ENCODE results near the gene ARID1B.
A peak's percentile ranks its signal among the peaks of the same experiment; 100 is the strongest.

Gene ARID1B

DNA sequence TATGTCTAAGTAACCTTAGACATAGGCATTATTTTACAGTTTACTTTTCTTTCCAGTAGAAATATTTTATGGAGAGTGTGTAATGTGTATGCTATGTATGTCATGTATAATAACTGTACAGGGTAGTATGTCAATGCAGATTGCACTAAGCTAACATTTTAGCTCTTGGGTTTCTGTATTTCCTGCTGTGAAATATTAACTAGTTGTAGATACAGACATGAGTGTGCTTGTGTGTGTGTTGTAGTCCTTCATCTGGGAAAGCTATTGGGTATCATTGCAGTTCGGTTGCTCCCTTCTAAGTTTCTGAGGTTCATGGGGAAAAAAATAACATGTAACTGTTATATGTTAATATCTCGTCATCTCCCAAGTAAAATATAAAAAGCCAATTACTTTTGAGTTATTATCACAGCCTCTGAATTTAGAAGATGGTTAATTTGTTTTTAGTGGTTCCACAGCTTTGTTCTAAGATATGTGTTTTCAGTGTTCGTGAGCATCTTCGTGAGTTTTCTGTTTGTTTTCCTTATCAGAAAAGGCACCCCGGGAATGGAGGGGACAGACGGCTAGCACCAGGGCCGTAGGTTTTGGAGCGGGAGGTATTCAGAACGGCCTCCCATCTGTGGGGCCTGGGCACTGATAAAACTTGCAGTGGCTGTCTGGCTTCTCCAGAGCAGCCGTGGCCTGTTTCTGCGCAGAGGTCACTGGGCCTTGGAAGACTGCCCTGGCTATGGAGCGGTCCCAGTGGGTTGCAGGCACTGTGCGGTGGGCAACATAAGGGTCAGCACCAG, 215.0 kb downstream of the ARID1B start:
- no peak overlapping the region for H3K9ac ChIP-seq (ENCODE audit: low read depth in 1 of 2, low read length in 2 of 2)
- no peaks in the 10 kb centered on the region for H3K9me3 ChIP-seq (ENCODE audit: control insufficient read depth in 1 of 2, low read length in 2 of 2)
- H3K27me3 ChIP-seq (ENCODE audit: control insufficient read depth in 1 of 2, insufficient read depth in 2 of 2, low read length in 2 of 2), result no peaks in the 10 kb centered on the region
- H3K27ac ChIP-seq (ENCODE audit: low read depth, low read length), result no peak overlapping the region
- H3K4me1 ChIP-seq (ENCODE audit: control insufficient read depth in 1 of 2, insufficient read depth in 2 of 2, low read length in 2 of 2), result peaks cover 15 to 35% of the 10 kb centered on the region in 2 donors
- no peaks in the 10 kb centered on the region for H3K36me3 ChIP-seq (ENCODE audit: control insufficient read depth in 1 of 2, insufficient read depth in 2 of 2, low read length in 2 of 2)
- no peak overlapping the region for H3K4me3 ChIP-seq (ENCODE audit: low read depth in 1 of 2, low read length in 2 of 2)

DNA sequence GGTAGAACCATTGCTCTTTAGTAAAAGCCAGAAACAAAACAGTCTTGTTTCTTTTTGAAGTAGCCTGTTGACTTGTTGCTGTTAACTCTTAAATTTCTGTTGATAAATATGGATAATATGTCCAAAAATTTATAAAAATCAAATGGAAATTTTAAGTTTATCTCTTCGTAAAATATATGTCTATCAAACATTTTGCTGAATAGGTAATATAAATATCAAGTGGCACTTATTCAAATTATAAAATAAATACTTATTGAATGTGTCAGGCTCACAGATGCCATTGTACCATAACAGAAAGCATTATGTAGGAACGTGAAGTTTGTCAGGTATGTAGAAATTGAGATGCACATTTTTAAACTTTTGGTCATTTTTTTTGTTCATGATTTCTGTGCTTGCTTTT, 216.5 kb downstream of the ARID1B start:
- Histone ChIP-seq H3K4me1 (ENCODE audit: control insufficient read depth in 1 of 2, insufficient read depth in 2 of 2, low read length in 2 of 2) (peaks cover 7 to 25% of the 10 kb centered on the region in 2 donors), H3K9ac (ENCODE audit: low read depth in 1 of 2, low read length in 2 of 2) (no peak overlapping the region), H3K27ac (ENCODE audit: low read depth, low read length) (no peak overlapping the region), H3K9me3 (ENCODE audit: control insufficient read depth in 1 of 2, low read length in 2 of 2) (no peaks in the 10 kb centered on the region), H3K27me3 (ENCODE audit: control insufficient read depth in 1 of 2, insufficient read depth in 2 of 2, low read length in 2 of 2) (no peaks in the 10 kb centered on the region), H3K4me3 (ENCODE audit: low read depth in 1 of 2, low read length in 2 of 2) (no peak overlapping the region), H3K36me3 (ENCODE audit: control insufficient read depth in 1 of 2, insufficient read depth in 2 of 2, low read length in 2 of 2) (no peaks in the 10 kb centered on the region)

DNA sequence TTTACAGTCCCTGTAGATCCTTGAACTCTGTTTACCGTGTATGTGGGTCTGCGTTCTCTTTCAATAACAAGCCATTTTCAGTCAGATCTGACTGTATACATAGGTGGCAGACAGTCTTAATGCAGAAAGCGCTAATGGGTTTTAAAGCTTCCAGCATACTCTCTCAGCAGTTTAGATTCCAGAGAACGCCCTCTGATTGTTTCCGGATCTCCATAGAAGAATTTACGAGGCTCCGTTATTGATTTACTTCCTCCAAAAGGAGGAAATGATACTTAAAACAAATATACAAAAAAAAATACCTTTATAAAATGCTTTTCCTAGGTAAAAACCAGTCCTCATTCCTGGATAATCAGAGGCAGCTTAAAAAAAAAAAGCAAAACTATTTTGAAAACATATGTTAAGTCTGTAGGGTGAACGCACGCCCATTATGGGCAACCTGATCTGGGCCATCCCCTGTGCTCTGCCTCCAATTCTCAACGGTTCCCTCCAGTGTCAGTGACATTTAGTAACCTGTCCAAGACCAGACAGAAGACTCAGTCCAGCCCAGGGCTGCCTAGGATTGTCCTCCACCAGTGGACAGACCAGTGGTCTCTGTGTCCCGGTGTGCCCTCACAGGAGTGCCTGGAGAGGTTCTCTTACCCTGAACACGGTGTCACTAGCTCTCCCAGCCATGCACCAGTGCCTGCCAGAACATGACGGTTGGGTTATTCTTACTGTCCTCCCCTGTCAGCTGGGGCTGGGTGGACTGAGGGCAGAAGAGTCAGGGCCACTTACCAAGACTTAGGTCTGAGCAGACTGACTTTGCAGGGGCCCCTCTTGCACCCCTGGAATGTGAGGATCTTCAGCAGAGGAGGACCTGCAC, 217.3 kb downstream of the ARID1B start:
- no peak overlapping the region for H3K27ac ChIP-seq (ENCODE audit: low read depth, low read length)
- H3K9ac ChIP-seq (ENCODE audit: low read depth in 1 of 2, low read length in 2 of 2), result no peak overlapping the region
- H3K4me1 ChIP-seq (ENCODE audit: control insufficient read depth in 1 of 2, insufficient read depth in 2 of 2, low read length in 2 of 2), result peaks cover 4 to 23% of the 10 kb centered on the region in 2 donors
- H3K27me3 ChIP-seq (ENCODE audit: control insufficient read depth in 1 of 2, insufficient read depth in 2 of 2, low read length in 2 of 2), result no peaks in the 10 kb centered on the region
- no peaks in the 10 kb centered on the region for H3K36me3 ChIP-seq (ENCODE audit: control insufficient read depth in 1 of 2, insufficient read depth in 2 of 2, low read length in 2 of 2)
- H3K4me3 ChIP-seq (ENCODE audit: low read depth in 1 of 2, low read length in 2 of 2), result peak overlapping the region in 1 of 2 donors; percentile 8
- no peaks in the 10 kb centered on the region for H3K9me3 ChIP-seq (ENCODE audit: control insufficient read depth in 1 of 2, low read length in 2 of 2)

DNA sequence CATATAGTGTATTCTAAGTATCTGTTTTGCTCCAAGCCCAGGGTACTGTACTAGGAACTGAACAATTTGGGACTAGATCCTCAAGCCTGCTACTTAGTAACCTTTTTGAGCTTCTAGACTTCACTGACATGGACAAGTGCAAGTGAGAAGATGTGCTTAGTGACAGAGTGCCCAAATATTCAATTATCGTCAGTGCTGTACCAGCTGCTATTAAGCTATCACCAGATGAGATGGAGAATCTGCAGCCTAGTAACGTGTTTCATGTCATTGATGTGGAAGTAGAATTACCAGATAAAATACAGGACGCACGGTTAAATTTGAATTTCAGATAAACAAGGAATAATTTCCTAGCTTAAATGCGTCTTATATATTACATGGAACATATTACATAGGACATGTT, 218.3 kb downstream of the ARID1B start:
- no peaks in the 10 kb centered on the region for H3K27me3 ChIP-seq (ENCODE audit: control insufficient read depth in 1 of 2, insufficient read depth in 2 of 2, low read length in 2 of 2)
- no peaks in the 10 kb centered on the region for H3K9me3 ChIP-seq (ENCODE audit: control insufficient read depth in 1 of 2, low read length in 2 of 2)
- H3K9ac ChIP-seq (ENCODE audit: low read depth in 1 of 2, low read length in 2 of 2), result no peak overlapping the region
- H3K4me1 ChIP-seq (ENCODE audit: control insufficient read depth in 1 of 2, insufficient read depth in 2 of 2, low read length in 2 of 2), result peaks cover 4 to 23% of the 10 kb centered on the region in 2 donors
- no peak overlapping the region for H3K4me3 ChIP-seq (ENCODE audit: low read depth in 1 of 2, low read length in 2 of 2)
- H3K27ac ChIP-seq (ENCODE audit: low read depth, low read length), result no peak overlapping the region
- no peaks in the 10 kb centered on the region for H3K36me3 ChIP-seq (ENCODE audit: control insufficient read depth in 1 of 2, insufficient read depth in 2 of 2, low read length in 2 of 2)

DNA sequence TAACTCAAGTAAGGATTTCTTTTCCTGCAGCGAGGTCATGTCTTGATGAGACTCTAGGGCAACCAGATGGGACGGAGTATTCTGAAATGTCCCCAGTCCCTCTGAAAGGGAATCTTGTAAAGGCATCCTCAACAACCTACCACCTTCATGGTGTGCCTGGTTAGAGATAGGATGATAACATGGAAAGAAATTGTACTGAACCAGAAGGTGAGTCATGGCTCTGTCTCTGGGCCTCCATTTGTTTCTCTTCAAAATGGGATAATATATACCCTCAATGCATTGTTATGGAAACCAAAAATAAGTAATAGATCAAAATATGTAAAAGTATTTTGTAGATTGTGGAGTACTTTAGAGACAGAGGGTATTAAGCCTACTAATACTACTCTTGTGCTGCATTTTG, 219.1 kb downstream of the ARID1B start:
- Histone ChIP-seq H3K27ac (ENCODE audit: low read depth, low read length) (no peak overlapping the region), H3K9ac (ENCODE audit: low read depth in 1 of 2, low read length in 2 of 2) (no peak overlapping the region), H3K4me1 (ENCODE audit: control insufficient read depth in 1 of 2, insufficient read depth in 2 of 2, low read length in 2 of 2) (peaks cover 4 to 23% of the 10 kb centered on the region in 2 donors), H3K27me3 (ENCODE audit: control insufficient read depth in 1 of 2, insufficient read depth in 2 of 2, low read length in 2 of 2) (no peaks in the 10 kb centered on the region), H3K9me3 (ENCODE audit: control insufficient read depth in 1 of 2, low read length in 2 of 2) (no peaks in the 10 kb centered on the region), H3K4me3 (ENCODE audit: low read depth in 1 of 2, low read length in 2 of 2) (no peak overlapping the region), H3K36me3 (ENCODE audit: control insufficient read depth in 1 of 2, insufficient read depth in 2 of 2, low read length in 2 of 2) (no peaks in the 10 kb centered on the region)

DNA sequence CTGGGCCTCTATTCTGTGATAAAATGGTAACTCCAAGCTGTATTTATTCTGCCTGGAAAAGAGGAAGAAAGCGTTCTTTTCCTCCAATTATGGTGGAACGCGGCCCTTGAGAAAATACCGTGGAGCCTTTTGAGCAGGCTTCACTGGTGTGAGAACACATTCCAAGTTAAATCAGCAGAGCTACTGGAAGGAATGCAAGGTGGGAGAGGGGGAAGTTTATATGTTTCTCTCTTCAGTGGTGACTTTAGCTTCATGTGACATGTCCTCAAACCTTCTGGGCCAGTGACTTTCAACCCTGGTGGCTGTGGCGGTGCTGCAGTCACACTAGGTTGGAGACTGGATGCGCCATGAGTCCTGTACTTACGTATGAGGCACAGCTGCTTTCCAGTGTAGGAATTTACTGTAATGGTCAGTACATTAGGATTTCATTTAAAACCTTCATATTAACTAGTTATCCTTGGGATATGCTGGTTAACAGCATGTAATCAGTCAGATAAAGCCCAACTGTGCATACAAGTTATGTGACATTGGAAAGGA, 221.7 kb downstream of the ARID1B start:
- H3K4me1 ChIP-seq (ENCODE audit: control insufficient read depth in 1 of 2, insufficient read depth in 2 of 2, low read length in 2 of 2), result peaks cover 3 to 13% of the 10 kb centered on the region in 2 donors
- no peaks in the 10 kb centered on the region for H3K27me3 ChIP-seq (ENCODE audit: control insufficient read depth in 1 of 2, insufficient read depth in 2 of 2, low read length in 2 of 2)
- no peak overlapping the region for H3K4me3 ChIP-seq (ENCODE audit: low read depth in 1 of 2, low read length in 2 of 2)
- no peaks in the 10 kb centered on the region for H3K9me3 ChIP-seq (ENCODE audit: control insufficient read depth in 1 of 2, low read length in 2 of 2)
- H3K9ac ChIP-seq (ENCODE audit: low read depth in 1 of 2, low read length in 2 of 2), result no peak overlapping the region
- H3K27ac ChIP-seq (ENCODE audit: low read depth, low read length), result no peak overlapping the region
- no peaks in the 10 kb centered on the region for H3K36me3 ChIP-seq (ENCODE audit: control insufficient read depth in 1 of 2, insufficient read depth in 2 of 2, low read length in 2 of 2)

DNA sequence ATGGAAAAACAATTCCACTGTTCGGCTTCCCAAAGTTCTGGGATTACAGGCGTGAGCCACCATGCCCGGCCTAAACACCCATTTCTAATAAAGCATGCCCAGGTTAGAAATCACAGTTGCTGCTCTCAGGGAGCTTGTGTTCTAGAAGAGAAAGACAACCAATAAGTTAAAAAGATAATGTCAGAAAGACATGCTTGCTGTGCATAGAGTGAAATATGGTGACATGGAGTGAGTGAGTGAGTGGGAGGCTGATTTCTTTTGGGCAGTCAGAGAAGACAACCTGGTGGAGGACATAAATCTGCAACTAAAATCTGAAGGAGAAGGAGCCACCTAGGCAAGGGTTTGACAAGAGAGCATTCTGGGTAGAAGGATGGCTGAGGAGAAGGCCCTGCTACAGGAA, 222.6 kb downstream of the ARID1B start:
- H3K36me3 ChIP-seq (ENCODE audit: control insufficient read depth in 1 of 2, insufficient read depth in 2 of 2, low read length in 2 of 2), result no peaks in the 10 kb centered on the region
- H3K27me3 ChIP-seq (ENCODE audit: control insufficient read depth in 1 of 2, insufficient read depth in 2 of 2, low read length in 2 of 2), result no peaks in the 10 kb centered on the region
- H3K4me1 ChIP-seq (ENCODE audit: control insufficient read depth in 1 of 2, insufficient read depth in 2 of 2, low read length in 2 of 2), result peaks cover 0 to 4% of the 10 kb centered on the region in 2 donors
- H3K9ac ChIP-seq (ENCODE audit: low read depth in 1 of 2, low read length in 2 of 2), result no peak overlapping the region
- H3K9me3 ChIP-seq (ENCODE audit: control insufficient read depth in 1 of 2, low read length in 2 of 2), result no peaks in the 10 kb centered on the region
- no peak overlapping the region for H3K27ac ChIP-seq (ENCODE audit: low read depth, low read length)
- no peak overlapping the region for H3K4me3 ChIP-seq (ENCODE audit: low read depth in 1 of 2, low read length in 2 of 2)

DNA sequence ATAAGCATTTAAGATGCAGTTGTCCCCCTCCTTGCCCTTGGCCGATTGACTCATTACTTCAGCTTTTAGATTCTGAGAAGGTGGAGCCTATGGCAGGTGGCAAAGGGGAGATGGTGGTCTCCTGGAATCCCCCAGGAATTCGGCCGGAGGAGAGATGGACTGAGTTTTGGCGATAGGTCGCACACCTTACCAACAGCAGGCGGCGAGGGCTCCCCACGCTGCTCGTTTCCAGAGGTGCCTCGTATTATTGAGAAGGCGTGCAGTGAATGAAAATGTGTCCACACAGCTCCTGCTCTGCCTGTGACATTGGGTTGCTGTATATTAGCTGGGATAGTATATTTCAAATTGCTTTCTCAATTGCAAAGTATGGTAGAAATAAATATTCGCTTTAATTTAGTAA, 224.5 kb downstream of the ARID1B start:
- H3K4me3 ChIP-seq (ENCODE audit: low read depth in 1 of 2, low read length in 2 of 2), result no peak overlapping the region
- H3K27me3 ChIP-seq (ENCODE audit: control insufficient read depth in 1 of 2, insufficient read depth in 2 of 2, low read length in 2 of 2), result no peaks in the 10 kb centered on the region
- H3K9ac ChIP-seq (ENCODE audit: low read depth in 1 of 2, low read length in 2 of 2), result no peak overlapping the region
- H3K9me3 ChIP-seq (ENCODE audit: control insufficient read depth in 1 of 2, low read length in 2 of 2), result no peaks in the 10 kb centered on the region
- no peaks in the 10 kb centered on the region for H3K4me1 ChIP-seq (ENCODE audit: control insufficient read depth in 1 of 2, insufficient read depth in 2 of 2, low read length in 2 of 2)
- H3K36me3 ChIP-seq (ENCODE audit: control insufficient read depth in 1 of 2, insufficient read depth in 2 of 2, low read length in 2 of 2), result no peaks in the 10 kb centered on the region
- H3K27ac ChIP-seq (ENCODE audit: low read depth, low read length), result no peak overlapping the region

DNA sequence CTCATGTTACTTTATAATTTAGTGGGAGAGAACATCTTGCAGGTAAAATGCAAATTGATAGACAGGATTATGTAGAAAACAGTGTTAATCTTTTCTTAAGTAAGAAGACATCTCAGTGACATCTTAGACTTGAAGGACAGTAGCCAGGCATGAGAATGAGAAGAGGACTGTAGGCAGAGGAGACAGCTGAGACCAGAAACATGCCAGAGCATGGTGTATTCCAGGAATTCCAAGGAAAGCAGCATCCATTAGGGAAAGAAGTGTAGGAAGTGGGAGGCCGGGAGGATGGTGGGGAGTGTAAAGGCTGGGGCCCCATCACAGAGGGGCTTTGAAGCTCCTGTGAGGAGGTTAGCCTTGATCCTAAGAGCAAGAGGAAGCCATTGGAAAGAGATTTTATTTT, 225.6 kb downstream of the ARID1B start:
- no peaks in the 10 kb centered on the region for H3K9me3 ChIP-seq (ENCODE audit: control insufficient read depth in 1 of 2, low read length in 2 of 2)
- no peaks in the 10 kb centered on the region for H3K4me1 ChIP-seq (ENCODE audit: control insufficient read depth in 1 of 2, insufficient read depth in 2 of 2, low read length in 2 of 2)
- no peak overlapping the region for H3K4me3 ChIP-seq (ENCODE audit: low read depth in 1 of 2, low read length in 2 of 2)
- no peaks in the 10 kb centered on the region for H3K36me3 ChIP-seq (ENCODE audit: control insufficient read depth in 1 of 2, insufficient read depth in 2 of 2, low read length in 2 of 2)
- no peaks in the 10 kb centered on the region for H3K27me3 ChIP-seq (ENCODE audit: control insufficient read depth in 1 of 2, insufficient read depth in 2 of 2, low read length in 2 of 2)
- H3K27ac ChIP-seq (ENCODE audit: low read depth, low read length), result no peak overlapping the region
- H3K9ac ChIP-seq (ENCODE audit: low read depth in 1 of 2, low read length in 2 of 2), result no peak overlapping the region

DNA sequence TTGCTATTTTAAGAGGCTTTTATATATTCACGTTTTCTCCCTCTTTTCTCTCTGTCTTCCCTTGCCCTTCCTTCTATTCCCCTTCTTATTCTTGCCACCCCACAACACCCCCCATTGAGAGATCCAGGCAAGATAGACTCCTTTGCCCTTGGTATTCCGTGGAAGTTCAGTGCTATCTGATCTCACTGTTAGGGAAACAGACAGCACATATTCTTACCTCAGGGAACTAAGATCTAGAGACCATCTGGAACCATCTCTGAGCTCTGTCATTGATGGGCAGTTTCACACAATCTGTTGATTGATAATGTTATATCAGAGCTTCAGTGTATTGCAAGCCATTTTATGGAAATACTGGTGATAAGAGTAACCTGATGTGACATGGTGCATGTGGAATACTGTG, 228.8 kb downstream of the ARID1B start:
- H3K9ac ChIP-seq (ENCODE audit: low read depth in 1 of 2, low read length in 2 of 2), result no peak overlapping the region
- H3K4me1 ChIP-seq (ENCODE audit: control insufficient read depth in 1 of 2, insufficient read depth in 2 of 2, low read length in 2 of 2), result peaks cover 0 to 12% of the 10 kb centered on the region in 2 donors
- H3K27ac ChIP-seq (ENCODE audit: low read depth, low read length), result no peak overlapping the region
- H3K36me3 ChIP-seq (ENCODE audit: control insufficient read depth in 1 of 2, insufficient read depth in 2 of 2, low read length in 2 of 2), result no peaks in the 10 kb centered on the region
- no peak overlapping the region for H3K4me3 ChIP-seq (ENCODE audit: low read depth in 1 of 2, low read length in 2 of 2)
- no peaks in the 10 kb centered on the region for H3K9me3 ChIP-seq (ENCODE audit: control insufficient read depth in 1 of 2, low read length in 2 of 2)
- no peaks in the 10 kb centered on the region for H3K27me3 ChIP-seq (ENCODE audit: control insufficient read depth in 1 of 2, insufficient read depth in 2 of 2, low read length in 2 of 2)
